Neural cell (in vitro differentiated cells): Measurements from ENCODE around the gene AK4. TPM values are rescaled to one million over a fixed set of nuclear protein-coding genes. Genes with fewer than 3 reads are reported as not detected.

Source experiments
- H2AFZ ChIP-seq: fragments of 200-600, 300-800 bp; sonication (generic), shearing (Covaris generic); 2 replicates; pipeline ENCODE4 v1.6.0; 2014; ENCODE audit warnings: low read depth, mild to moderate bottlenecking, antibody characterized with exemption, low read length, moderate library complexity
- H3F3A ChIP-seq: fragments of 200-600 bp; shearing (Covaris generic); 2 replicates; pipeline ENCODE4 v1.6.1; 2016; ENCODE audit warnings: mild to moderate bottlenecking, moderate library complexity, mixed read lengths, antibody characterized with exemption, low read length; ENCODE audit not compliant: insufficient read depth, poor library complexity, severe bottlenecking
- H3K27ac ChIP-seq: fragments of 200-600, 300-800 bp; sonication (generic), shearing (Covaris generic); 2 replicates; pipeline ENCODE4 v1.5.1; 2014; ENCODE audit warnings: mild to moderate bottlenecking, low read length, moderate library complexity
- H3K27me3 ChIP-seq: fragments of 300-800, 200-600 bp; sonication (generic), shearing (Covaris generic); 2 replicates; pipeline ENCODE4 v1.6.0; 2014; ENCODE audit warnings: mild to moderate bottlenecking, low read depth, low read length, moderate library complexity; ENCODE audit not compliant: insufficient read depth
- H3K36me3 ChIP-seq: fragments of 300-800, 200-600 bp; sonication (generic), shearing (Covaris generic); 2 replicates; pipeline ENCODE4 v1.5.1; 2014; ENCODE audit warnings: mild to moderate bottlenecking, antibody characterized with exemption, low read length, moderate library complexity; ENCODE audit not compliant: insufficient read depth
- H3K4me2 ChIP-seq: fragments of 300-800, 200-600 bp; sonication (generic), shearing (Covaris generic); 2 replicates; pipeline ENCODE4 v1.6.0; 2014; ENCODE audit warnings: mild to moderate bottlenecking, low read length
- H3K4me3 ChIP-seq: fragments of 300-800, 200-600 bp; sonication (generic), shearing (Covaris generic); 2 replicates; pipeline ENCODE4 v1.5.1; 2014; ENCODE audit warnings: mild to moderate bottlenecking, low read length, moderate library complexity
- H3K79me2 ChIP-seq: fragments of 200-600 bp; shearing (Covaris generic); replicated peaks from 2 replicates; pipeline ENCODE4 v1.6.0; 2014; ENCODE audit warnings: mild to moderate bottlenecking, low read length, moderate library complexity; ENCODE audit not compliant: insufficient read depth
- H3K9ac ChIP-seq: fragments of 300-800, 200-600 bp; sonication (generic), shearing (Covaris generic); 2 replicates; pipeline ENCODE4 v1.6.1; 2016; ENCODE audit warnings: mild to moderate bottlenecking, low read length, mixed read lengths
- H3K9me2 ChIP-seq: fragments of 200-600 bp; shearing (Covaris generic); 2 replicates; pipeline ENCODE4 v1.6.1; 2016; ENCODE audit warnings: mild to moderate bottlenecking, low read length, mixed read lengths; ENCODE audit not compliant: insufficient read depth
- H3K9me3 ChIP-seq: fragments of 200-600, 300-800 bp; sonication (generic), shearing (Covaris generic); 2 replicates; pipeline ENCODE4 v1.6.1; 2016; ENCODE audit warnings: mild to moderate bottlenecking, mixed run types, low read length, moderate library complexity, mixed read lengths
- H4K20me1 ChIP-seq: fragments of 200-600 bp; shearing (Covaris generic); 2 replicates; pipeline ENCODE4 v1.6.1; 2016; ENCODE audit warnings: mild to moderate bottlenecking, mixed run types; ENCODE audit not compliant: insufficient read depth
- EP300 ChIP-seq: fragments of 450-650 bp; conservative IDR thresholded peaks from 2 replicates; pipeline ENCODE4 v1.6.1; 2014; ENCODE audit warnings: antibody characterized with exemption, mild to moderate bottlenecking, moderate library complexity; ENCODE audit not compliant: poor library complexity, severe bottlenecking
- EZH2 ChIP-seq: fragments of 200-600, 300-800 bp; shearing (Covaris generic), sonication (generic); IDR thresholded peaks from 2 replicates; pipeline ENCODE4 v1.6.1; 2014; ENCODE audit warnings: antibody characterized with exemption, low read length, borderline replicate concordance, mild to moderate bottlenecking; ENCODE audit not compliant: insufficient read depth, poor library complexity, severe bottlenecking
- MXI1 ChIP-seq: fragments of 450-650 bp; conservative IDR thresholded peaks from 2 replicates; pipeline ENCODE4 v1.6.1; 2014; ENCODE audit warnings: antibody characterized with exemption, mild to moderate bottlenecking; ENCODE audit not compliant: poor library complexity, severe bottlenecking
- POLR2AphosphoS5 ChIP-seq: IDR thresholded peaks from 2 replicates; pipeline ENCODE4 v1.6.1; 2012
- RAD21 ChIP-seq: fragments of 450-650 bp; conservative IDR thresholded peaks from 2 replicates; pipeline ENCODE4 v1.6.1; 2014; ENCODE audit warnings: antibody characterized with exemption, mild to moderate bottlenecking, moderate library complexity
- SMC3 ChIP-seq: fragments of 450-650 bp; conservative IDR thresholded peaks from 2 replicates; pipeline ENCODE4 v1.6.1; 2014; ENCODE audit warnings: antibody characterized with exemption, mild to moderate bottlenecking, moderate library complexity; ENCODE audit not compliant: poor library complexity
- TAF1 ChIP-seq: IDR thresholded peaks from 2 replicates; pipeline ENCODE4 v1.6.1; 2012; ENCODE audit warnings: low read depth
- polyA plus RNA-seq: library from polyadenylated mRNA; depleted of rRNA; stranded (reverse); fragments of >200 nt; gene quantifications from 2 replicates; pipeline ENCODE4 v1.2.3, GENCODE V29; 2014
- TF ChIP-seq, protein P1 (sequence below): fragments of 450-650 bp; IDR thresholded peaks from 2 replicates; pipeline ENCODE4 v1.5.1; 2014; ENCODE audit warnings: antibody characterized with exemption, mild to moderate bottlenecking, moderate library complexity; ENCODE audit not compliant: poor library complexity, severe bottlenecking
- TF ChIP-seq, protein P2 (sequence below): IDR thresholded peaks from 2 replicates; pipeline ENCODE4 v1.6.1; 2012; ENCODE audit warnings: borderline replicate concordance

Gene AK4
- polyA plus RNA-seq, 1 donor from 2014 or later, result 1.9 TPM

- no peaks in the 10 kb centered on the region for H3K79me2 ChIP-seq
- H3K4me2 ChIP-seq, result no peak overlapping the region
- H3K36me3 ChIP-seq, result no peaks in the 10 kb centered on the region
- H3K9me3 ChIP-seq, result no peaks in the 10 kb centered on the region
- H2AFZ ChIP-seq, result no peak overlapping the region
- no peak overlapping the region for H3K9ac ChIP-seq
- no peak overlapping the region for H3K4me3 ChIP-seq
- no peaks in the 10 kb centered on the region for H3F3A ChIP-seq
- TF ChIP-seq, protein P1, sequence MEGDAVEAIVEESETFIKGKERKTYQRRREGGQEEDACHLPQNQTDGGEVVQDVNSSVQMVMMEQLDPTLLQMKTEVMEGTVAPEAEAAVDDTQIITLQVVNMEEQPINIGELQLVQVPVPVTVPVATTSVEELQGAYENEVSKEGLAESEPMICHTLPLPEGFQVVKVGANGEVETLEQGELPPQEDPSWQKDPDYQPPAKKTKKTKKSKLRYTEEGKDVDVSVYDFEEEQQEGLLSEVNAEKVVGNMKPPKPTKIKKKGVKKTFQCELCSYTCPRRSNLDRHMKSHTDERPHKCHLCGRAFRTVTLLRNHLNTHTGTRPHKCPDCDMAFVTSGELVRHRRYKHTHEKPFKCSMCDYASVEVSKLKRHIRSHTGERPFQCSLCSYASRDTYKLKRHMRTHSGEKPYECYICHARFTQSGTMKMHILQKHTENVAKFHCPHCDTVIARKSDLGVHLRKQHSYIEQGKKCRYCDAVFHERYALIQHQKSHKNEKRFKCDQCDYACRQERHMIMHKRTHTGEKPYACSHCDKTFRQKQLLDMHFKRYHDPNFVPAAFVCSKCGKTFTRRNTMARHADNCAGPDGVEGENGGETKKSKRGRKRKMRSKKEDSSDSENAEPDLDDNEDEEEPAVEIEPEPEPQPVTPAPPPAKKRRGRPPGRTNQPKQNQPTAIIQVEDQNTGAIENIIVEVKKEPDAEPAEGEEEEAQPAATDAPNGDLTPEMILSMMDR, result no peak
- TF ChIP-seq MXI1 (no peak), RAD21 (no peak), TAF1 (no peak), EZH2 (no peak), SMC3 (no peak), POLR2AphosphoS5 (no peak), EP300 (no peak)
- TF ChIP-seq, protein P2, sequence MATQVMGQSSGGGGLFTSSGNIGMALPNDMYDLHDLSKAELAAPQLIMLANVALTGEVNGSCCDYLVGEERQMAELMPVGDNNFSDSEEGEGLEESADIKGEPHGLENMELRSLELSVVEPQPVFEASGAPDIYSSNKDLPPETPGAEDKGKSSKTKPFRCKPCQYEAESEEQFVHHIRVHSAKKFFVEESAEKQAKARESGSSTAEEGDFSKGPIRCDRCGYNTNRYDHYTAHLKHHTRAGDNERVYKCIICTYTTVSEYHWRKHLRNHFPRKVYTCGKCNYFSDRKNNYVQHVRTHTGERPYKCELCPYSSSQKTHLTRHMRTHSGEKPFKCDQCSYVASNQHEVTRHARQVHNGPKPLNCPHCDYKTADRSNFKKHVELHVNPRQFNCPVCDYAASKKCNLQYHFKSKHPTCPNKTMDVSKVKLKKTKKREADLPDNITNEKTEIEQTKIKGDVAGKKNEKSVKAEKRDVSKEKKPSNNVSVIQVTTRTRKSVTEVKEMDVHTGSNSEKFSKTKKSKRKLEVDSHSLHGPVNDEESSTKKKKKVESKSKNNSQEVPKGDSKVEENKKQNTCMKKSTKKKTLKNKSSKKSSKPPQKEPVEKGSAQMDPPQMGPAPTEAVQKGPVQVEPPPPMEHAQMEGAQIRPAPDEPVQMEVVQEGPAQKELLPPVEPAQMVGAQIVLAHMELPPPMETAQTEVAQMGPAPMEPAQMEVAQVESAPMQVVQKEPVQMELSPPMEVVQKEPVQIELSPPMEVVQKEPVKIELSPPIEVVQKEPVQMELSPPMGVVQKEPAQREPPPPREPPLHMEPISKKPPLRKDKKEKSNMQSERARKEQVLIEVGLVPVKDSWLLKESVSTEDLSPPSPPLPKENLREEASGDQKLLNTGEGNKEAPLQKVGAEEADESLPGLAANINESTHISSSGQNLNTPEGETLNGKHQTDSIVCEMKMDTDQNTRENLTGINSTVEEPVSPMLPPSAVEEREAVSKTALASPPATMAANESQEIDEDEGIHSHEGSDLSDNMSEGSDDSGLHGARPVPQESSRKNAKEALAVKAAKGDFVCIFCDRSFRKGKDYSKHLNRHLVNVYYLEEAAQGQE, result no peak
- H3K27ac ChIP-seq, result no peak overlapping the region
- H3K9me2 ChIP-seq, result no peaks in the 10 kb centered on the region
- no peaks in the 10 kb centered on the region for H4K20me1 ChIP-seq
- no peaks in the 10 kb centered on the region for H3K27me3 ChIP-seq
Observed at GRCh38 chr1:65189576-65190115, 41.6 kb downstream of the AK4 start.

- Histone ChIP-seq H3K4me3 (no peak overlapping the region), H3K36me3 (no peaks in the 10 kb centered on the region), H3F3A (no peaks in the 10 kb centered on the region), H2AFZ (no peak overlapping the region), H3K4me2 (no peak overlapping the region), H4K20me1 (no peaks in the 10 kb centered on the region), H3K27me3 (no peaks in the 10 kb centered on the region), H3K9me3 (no peaks in the 10 kb centered on the region), H3K79me2 (no peaks in the 10 kb centered on the region), H3K27ac (no peak overlapping the region), H3K9ac (no peak overlapping the region), H3K9me2 (no peaks in the 10 kb centered on the region)
- no peak for TF ChIP-seq MXI1
- TF ChIP-seq EZH2, result no peak
- no peak for TF ChIP-seq EP300
- no peak for TF ChIP-seq RAD21
Observed at GRCh38 chr1:65190229-65190628, 42.2 kb downstream of the AK4 start.
